ENCODE measurements around the gene RBM42.

DNA sequence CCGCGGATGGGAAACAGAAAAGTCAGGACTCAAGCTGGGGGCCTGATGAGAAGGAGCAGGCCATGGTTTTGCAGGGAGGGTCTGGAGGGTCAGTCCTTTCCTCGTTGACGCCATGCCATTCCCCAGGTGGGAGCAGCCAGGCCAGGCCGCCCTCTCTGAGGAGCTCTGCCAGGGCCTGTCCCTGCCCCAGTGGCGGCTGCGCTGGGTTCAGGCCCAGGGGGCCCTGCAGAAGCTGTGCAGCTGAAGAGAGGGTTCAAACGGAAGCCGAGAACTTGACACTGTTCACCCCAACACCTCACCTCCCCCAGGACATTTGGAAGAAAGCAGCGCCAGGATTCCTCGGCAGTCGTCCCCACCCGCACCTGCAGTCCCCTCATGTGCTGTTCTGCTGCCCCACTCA, 6.1 kb upstream of the RBM42 start:
- TF ChIP-seq EZH2 (IDR thresholded peaks at IDR 0.05; ENCODE audit: insufficient read depth, poor library complexity, severe bottlenecking) (no peak), EZH2phosphoT487 (IDR thresholded peaks at IDR 0.05; ENCODE audit: insufficient read depth, low read depth) (no peak)
